MM.1S (cell line): ENCODE results near the gene TTC7B.

Experiments used
- DNase-seq: peaks from one replicate; pipeline ENCODE4 v3.0.0-alpha.2; 2015
- H2AFZ ChIP-seq: fragments of 300-600 bp; sonication (generic); 2 replicates; pipeline ENCODE4 v1.6.0; 2016; ENCODE audit warnings: antibody characterized with exemption, low read length
- H3F3A ChIP-seq: fragments of 300-600 bp; sonication (generic); 2 replicates; pipeline ENCODE4 v1.6.1; 2016; ENCODE audit warnings: mild to moderate bottlenecking, antibody characterized with exemption, low read length, moderate library complexity, mixed read lengths; ENCODE audit not compliant: insufficient read depth
- H3K27ac ChIP-seq: fragments of 300-600 bp; sonication (generic); 2 replicates; pipeline ENCODE4 v1.5.1; 2016; ENCODE audit warnings: mild to moderate bottlenecking, low read length
- H3K27me3 ChIP-seq: fragments of 300-600 bp; sonication (generic); replicated peaks from 2 replicates; pipeline ENCODE4 v1.6.0; 2016; ENCODE audit warnings: low read length; ENCODE audit not compliant: insufficient read depth
- H3K36me3 ChIP-seq: fragments of 300-600 bp; sonication (generic); replicated peaks from 2 replicates; pipeline ENCODE4 v1.6.1; 2016; ENCODE audit warnings: mild to moderate bottlenecking, low read length, mixed read lengths; ENCODE audit not compliant: insufficient read depth
- H3K4me1 ChIP-seq: fragments of 300-600 bp; sonication (generic); 2 replicates; pipeline ENCODE4 v1.6.1; 2016; ENCODE audit warnings: low read length, mixed read lengths
- H3K4me2 ChIP-seq: fragments of 300-600 bp; sonication (generic); 2 replicates; pipeline ENCODE4 v1.6.0; 2016; ENCODE audit warnings: low read depth, low read length
- H3K4me3 ChIP-seq: fragments of 300-600 bp; sonication (generic); 2 replicates; pipeline ENCODE4 v1.5.1; 2016; ENCODE audit warnings: low read length, mixed read lengths
- H3K79me2 ChIP-seq: fragments of 300-600 bp; sonication (generic); 2 replicates; pipeline ENCODE4 v1.6.1; 2016; ENCODE audit warnings: mixed run types, low read length, mixed read lengths
- H3K9ac ChIP-seq: fragments of 300-600 bp; sonication (generic); 2 replicates; pipeline ENCODE4 v1.6.1; 2016; ENCODE audit warnings: low read length, mixed read lengths
- H3K9me2 ChIP-seq: fragments of 300-600 bp; sonication (generic); replicated peaks from 2 replicates; pipeline ENCODE4 v1.6.1; 2016; ENCODE audit warnings: mild to moderate bottlenecking, low read length, mixed read lengths; ENCODE audit not compliant: insufficient read depth
- H3K9me3 ChIP-seq: fragments of 300-600 bp; sonication (generic); replicated peaks from 2 replicates; pipeline ENCODE4 v1.6.1; 2016; ENCODE audit warnings: mild to moderate bottlenecking, low read length, mixed read lengths; ENCODE audit not compliant: insufficient read depth
- H4K20me1 ChIP-seq: fragments of 300-600 bp; sonication (generic); 2 replicates; pipeline ENCODE4 v1.6.1; 2016; ENCODE audit warnings: mild to moderate bottlenecking, low read length, moderate library complexity, mixed read lengths; ENCODE audit not compliant: insufficient read depth
- EZH2 ChIP-seq: fragments of 300-600 bp; sonication (generic); optimal IDR thresholded peaks from 2 replicates; pipeline ENCODE3; 2017; ENCODE audit warnings: low read depth, mild to moderate bottlenecking, antibody characterized with exemption, low read length, mixed read lengths
- EZH2phosphoT487 ChIP-seq: fragments of 300-600 bp; sonication (generic); IDR thresholded peaks from 2 replicates; pipeline ENCODE4 v1.6.1; 2018; ENCODE audit warnings: antibody characterized with exemption, low read length
- TF ChIP-seq, protein P1 (sequence below): fragments of 300-600 bp; sonication (generic); IDR thresholded peaks from 2 replicates; pipeline ENCODE4 v1.5.1; 2016; ENCODE audit warnings: antibody characterized with exemption, low read length, mixed read lengths

Gene TTC7B

DNA sequence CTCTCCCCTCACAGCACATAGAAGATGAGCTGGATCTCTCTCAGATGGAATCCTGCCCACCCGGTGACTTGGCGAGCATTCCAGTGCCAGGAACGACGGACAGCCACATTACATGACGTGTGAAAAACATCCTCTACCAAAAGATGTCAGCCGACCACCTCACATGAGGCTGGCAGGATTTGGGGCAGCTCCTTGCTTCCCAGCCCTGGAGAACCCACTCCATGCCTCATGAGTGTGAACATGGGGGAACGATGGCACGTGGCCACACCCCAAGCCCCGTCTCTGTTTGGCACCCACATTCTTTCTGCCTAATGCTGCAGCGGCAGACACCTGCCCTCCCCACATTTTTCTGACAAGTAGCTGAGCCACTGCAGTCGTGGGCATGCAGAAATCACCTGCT, 216.9 kb downstream of the TTC7B start:
- Histone ChIP-seq H3K9me3 (no peaks in the 10 kb centered on the region), H3K36me3 (no peaks in the 10 kb centered on the region), H3F3A (no peaks in the 10 kb centered on the region), H3K4me1 (no peaks in the 10 kb centered on the region), H2AFZ (no peak overlapping the region), H3K4me2 (no peak overlapping the region), H3K27me3 (no peaks in the 10 kb centered on the region), H3K4me3 (no peak overlapping the region), H3K79me2 (no peaks in the 10 kb centered on the region), H3K9me2 (no peaks in the 10 kb centered on the region), H3K9ac (no peak overlapping the region), H3K27ac (no peak overlapping the region), H4K20me1 (no peaks in the 10 kb centered on the region)
- no peak for DNase-seq
- TF ChIP-seq EZH2phosphoT487, result no peak
- TF ChIP-seq, protein P1, sequence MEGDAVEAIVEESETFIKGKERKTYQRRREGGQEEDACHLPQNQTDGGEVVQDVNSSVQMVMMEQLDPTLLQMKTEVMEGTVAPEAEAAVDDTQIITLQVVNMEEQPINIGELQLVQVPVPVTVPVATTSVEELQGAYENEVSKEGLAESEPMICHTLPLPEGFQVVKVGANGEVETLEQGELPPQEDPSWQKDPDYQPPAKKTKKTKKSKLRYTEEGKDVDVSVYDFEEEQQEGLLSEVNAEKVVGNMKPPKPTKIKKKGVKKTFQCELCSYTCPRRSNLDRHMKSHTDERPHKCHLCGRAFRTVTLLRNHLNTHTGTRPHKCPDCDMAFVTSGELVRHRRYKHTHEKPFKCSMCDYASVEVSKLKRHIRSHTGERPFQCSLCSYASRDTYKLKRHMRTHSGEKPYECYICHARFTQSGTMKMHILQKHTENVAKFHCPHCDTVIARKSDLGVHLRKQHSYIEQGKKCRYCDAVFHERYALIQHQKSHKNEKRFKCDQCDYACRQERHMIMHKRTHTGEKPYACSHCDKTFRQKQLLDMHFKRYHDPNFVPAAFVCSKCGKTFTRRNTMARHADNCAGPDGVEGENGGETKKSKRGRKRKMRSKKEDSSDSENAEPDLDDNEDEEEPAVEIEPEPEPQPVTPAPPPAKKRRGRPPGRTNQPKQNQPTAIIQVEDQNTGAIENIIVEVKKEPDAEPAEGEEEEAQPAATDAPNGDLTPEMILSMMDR, result no peak
- TF ChIP-seq EZH2, result no peak

DNA sequence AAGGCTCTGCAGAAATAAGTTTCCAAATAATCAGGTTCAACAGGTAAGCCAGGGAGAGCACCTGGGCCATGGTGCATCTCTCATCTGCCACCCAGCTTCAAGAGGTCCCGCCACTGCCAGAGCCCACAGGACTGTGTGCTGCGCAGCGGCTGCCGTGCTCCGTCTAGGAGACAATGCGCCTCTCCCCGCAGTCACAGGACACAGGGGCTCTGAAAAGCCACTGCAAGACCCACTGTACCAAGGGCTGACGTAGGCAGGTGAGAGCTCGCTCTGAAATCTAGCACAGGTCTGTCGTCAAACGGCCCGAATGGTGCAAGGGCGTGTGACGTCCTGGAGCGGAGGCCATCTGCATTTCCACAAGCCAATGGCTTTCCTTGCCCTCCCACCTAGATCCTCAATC, 218.3 kb downstream of the TTC7B start:
- Histone ChIP-seq H3K9ac (no peak overlapping the region), H3K9me2 (no peaks in the 10 kb centered on the region), H3K27me3 (no peaks in the 10 kb centered on the region), H2AFZ (no peak overlapping the region), H3K79me2 (no peaks in the 10 kb centered on the region), H3K4me3 (no peak overlapping the region), H3F3A (no peaks in the 10 kb centered on the region), H3K4me1 (no peaks in the 10 kb centered on the region), H3K9me3 (no peaks in the 10 kb centered on the region), H3K4me2 (no peak overlapping the region), H4K20me1 (no peaks in the 10 kb centered on the region), H3K36me3 (no peaks in the 10 kb centered on the region), H3K27ac (no peak overlapping the region)
- TF ChIP-seq EZH2phosphoT487 (no peak), EZH2 (no peak)
- TF ChIP-seq, protein P1, result no peak
- DNase-seq, result no peak

DNA sequence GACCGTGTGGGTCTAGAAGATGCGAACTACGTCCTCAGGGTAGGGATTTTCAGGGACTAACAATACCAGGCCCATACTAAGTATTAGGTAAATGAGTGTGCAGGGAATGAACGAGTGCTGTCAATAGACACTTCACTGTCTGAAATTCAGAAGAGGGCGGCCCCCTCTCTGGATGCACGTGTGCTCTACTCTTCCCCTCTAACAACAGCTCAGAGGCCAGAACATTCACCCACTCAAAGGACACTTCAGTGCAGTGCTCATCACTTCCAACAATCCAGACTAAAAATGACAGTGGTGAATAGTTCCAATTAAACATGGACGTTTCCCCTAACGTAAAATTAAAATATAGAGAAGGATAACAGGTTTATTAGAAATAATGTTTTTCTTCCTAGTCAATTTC, 219.5 kb downstream of the TTC7B start:
- H3K4me2 ChIP-seq, result no peak overlapping the region
- H3K27me3 ChIP-seq, result no peaks in the 10 kb centered on the region
- no peak overlapping the region for H2AFZ ChIP-seq
- H3K27ac ChIP-seq, result no peak overlapping the region
- H3K9ac ChIP-seq, result no peak overlapping the region
- no peak for DNase-seq
- TF ChIP-seq EZH2phosphoT487 (no peak), EZH2 (no peak)
- TF ChIP-seq, protein P1, result no peak
- no peaks in the 10 kb centered on the region for H3K9me2 ChIP-seq
- H3F3A ChIP-seq, result no peaks in the 10 kb centered on the region
- H3K36me3 ChIP-seq, result no peaks in the 10 kb centered on the region
- H3K4me3 ChIP-seq, result no peak overlapping the region
- H3K4me1 ChIP-seq, result no peaks in the 10 kb centered on the region
- no peaks in the 10 kb centered on the region for H3K79me2 ChIP-seq
- no peaks in the 10 kb centered on the region for H4K20me1 ChIP-seq
- H3K9me3 ChIP-seq, result no peaks in the 10 kb centered on the region
